AG04449 (cell line): ENCODE data around the gene PRDM2.
A peak's percentile ranks its signal among the peaks of the same experiment; 100 is the strongest.

Experiments
- CTCF ChIA-PET: fragments of 350-600 bp; formaldehyde crosslinking; extraction: SDS; loops from one replicate; lab custom pipeline; 2021; ENCODE audit warnings: antibody characterized with exemption; lab: Yijun Ruan, JAX
- POLR2A ChIA-PET: fragments of 400-600, 350-600 bp; formaldehyde crosslinking; extraction: SDS; loops from one replicate; lab custom pipeline; 2020; ENCODE audit warnings: antibody characterized with exemption, inconsistent platforms; lab: Yijun Ruan, JAX
- DNase-seq: peaks from one replicate; pipeline ENCODE4 v3.0.0-alpha.2; 2010; ENCODE audit warnings: low read depth, low spot score
- H3K4me3 ChIP-seq: 2 replicates; pipeline ENCODE4 v1.5.1; 2011; ENCODE audit warnings: low read depth, mild to moderate bottlenecking, control low read depth, low read length
- TF ChIP-seq, protein P1 (sequence below): IDR thresholded peaks from one replicate; pipeline ENCODE4 v1.5.1; 2011; ENCODE audit warnings: mild to moderate bottlenecking, moderate library complexity, low read length, control low read depth, inconsistent platforms; ENCODE audit not compliant: insufficient read depth; ENCODE audit errors: missing control alignments

The PRDM2 gene

DNA sequence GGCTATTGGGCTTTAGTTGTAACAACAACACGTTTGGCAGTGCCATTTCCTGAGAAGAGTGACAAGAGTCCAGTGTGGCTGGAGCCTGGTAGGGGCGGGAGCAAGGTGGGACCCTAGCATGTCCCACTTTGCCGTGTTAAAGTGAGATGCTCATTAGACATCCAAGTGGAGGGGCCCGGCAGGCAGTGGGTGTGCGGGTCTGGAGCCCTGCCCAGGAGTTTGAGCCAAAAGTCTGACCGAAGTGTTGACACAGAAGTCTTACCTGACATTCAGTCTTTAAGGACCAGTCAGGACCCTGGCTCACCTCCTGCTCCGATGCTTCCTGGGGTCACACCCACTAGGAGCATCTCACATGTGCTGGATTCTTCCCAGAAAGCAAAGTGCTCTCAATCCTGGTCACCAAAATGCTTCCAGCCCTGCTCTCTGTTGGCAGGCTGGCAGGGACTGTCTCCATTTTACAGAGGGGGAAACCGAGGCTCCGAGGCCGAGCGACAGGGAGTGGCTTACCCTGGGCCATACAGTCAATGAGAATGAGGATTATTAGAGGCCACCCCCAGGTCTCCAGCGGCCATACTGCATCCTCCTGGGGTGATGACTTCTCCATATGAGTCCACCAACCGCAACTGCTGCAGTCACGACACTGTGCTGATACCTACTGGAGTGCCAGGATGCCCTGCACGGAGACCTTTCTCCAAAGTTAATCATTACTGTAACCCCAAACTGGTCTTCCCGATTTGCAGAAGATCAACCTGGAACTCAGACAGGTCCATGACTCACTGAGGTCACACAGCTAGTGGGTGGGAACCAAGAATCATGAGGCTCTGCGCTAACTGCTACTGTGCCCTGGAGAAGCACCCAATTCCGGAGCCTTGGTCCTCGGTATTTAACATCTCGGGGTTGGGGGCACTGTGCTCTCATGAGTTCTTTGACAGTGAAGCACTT is 112.7 kb downstream of the PRDM2 start:
- TF ChIP-seq, protein P1, sequence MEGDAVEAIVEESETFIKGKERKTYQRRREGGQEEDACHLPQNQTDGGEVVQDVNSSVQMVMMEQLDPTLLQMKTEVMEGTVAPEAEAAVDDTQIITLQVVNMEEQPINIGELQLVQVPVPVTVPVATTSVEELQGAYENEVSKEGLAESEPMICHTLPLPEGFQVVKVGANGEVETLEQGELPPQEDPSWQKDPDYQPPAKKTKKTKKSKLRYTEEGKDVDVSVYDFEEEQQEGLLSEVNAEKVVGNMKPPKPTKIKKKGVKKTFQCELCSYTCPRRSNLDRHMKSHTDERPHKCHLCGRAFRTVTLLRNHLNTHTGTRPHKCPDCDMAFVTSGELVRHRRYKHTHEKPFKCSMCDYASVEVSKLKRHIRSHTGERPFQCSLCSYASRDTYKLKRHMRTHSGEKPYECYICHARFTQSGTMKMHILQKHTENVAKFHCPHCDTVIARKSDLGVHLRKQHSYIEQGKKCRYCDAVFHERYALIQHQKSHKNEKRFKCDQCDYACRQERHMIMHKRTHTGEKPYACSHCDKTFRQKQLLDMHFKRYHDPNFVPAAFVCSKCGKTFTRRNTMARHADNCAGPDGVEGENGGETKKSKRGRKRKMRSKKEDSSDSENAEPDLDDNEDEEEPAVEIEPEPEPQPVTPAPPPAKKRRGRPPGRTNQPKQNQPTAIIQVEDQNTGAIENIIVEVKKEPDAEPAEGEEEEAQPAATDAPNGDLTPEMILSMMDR: no peak
- DNase-seq: no peak
- ChIA-PET POLR2A (no interaction called here), CTCF (interaction anchor here (1.1 to 2.5 kb wide), 11 partner anchors 13 to 147 kb away, joined by 3 to 10 read pairs (median 7); partner anchors contain the start of gene PRDM2)
- H3K4me3 ChIP-seq: no peak overlapping the region

DNA sequence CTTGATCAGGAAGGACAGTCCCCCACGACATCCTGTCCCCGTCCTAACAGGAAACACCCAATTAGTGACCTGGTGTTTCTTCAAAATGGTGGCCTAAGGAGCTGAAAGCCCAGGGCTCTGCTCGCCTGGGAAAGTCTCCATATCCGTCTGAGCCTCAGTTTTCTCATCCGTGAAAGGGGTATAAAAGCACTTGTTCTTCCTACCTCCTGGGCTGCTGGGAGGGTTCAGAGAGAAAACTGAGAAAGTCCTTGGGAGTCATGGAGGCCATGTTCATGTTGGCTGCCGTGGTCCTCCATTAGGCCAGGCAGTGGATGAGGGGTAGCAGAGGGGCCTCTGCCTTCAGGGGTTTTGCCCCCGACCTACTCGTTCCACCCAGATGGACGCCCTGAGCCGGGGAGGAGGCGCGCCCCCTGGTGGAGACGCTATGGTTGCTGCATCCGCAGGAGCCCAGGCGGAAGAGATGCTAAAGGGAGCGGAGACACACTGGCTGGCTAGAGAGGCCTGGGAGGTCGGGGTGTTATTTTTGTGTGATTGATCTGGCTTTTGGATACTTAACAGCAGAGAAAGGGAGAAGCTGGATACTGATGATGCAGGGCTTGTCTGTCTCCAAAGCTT is 113.5 kb downstream of the PRDM2 start:
- DNase-seq: no peak
- CTCF ChIA-PET: interaction anchor here (0.7 to 2.5 kb wide), 18 partner anchors 11 to 150 kb away, joined by 3 to 10 read pairs (median 4); partner anchors contain the start of gene PRDM2
- TF ChIP-seq, protein P1: peak; percentile 85
- no peak overlapping the region for H3K4me3 ChIP-seq
- POLR2A ChIA-PET: no interaction called here

DNA sequence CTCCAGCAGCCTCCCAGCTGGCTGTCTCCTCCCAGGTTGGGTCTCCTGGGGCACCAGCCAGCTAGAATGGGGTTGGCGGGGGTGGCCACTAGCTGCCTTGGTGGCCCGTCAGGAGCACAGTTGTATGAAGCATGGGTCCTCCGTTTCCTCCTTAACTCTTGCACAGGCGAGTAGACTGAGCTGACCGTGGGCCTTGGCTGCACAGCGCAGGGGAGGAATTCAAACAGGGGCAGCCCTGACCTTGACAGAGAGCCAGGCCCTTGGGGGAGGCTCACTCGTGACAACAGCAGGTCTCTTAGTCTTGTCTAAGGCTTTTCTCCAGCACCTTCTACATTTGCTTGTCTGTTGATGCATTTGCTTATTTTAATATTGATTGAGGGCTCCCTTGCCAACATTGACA is 114.1 kb downstream of the PRDM2 start:
- no peak for DNase-seq
- no peak overlapping the region for H3K4me3 ChIP-seq
- POLR2A ChIA-PET: no interaction called here

DNA sequence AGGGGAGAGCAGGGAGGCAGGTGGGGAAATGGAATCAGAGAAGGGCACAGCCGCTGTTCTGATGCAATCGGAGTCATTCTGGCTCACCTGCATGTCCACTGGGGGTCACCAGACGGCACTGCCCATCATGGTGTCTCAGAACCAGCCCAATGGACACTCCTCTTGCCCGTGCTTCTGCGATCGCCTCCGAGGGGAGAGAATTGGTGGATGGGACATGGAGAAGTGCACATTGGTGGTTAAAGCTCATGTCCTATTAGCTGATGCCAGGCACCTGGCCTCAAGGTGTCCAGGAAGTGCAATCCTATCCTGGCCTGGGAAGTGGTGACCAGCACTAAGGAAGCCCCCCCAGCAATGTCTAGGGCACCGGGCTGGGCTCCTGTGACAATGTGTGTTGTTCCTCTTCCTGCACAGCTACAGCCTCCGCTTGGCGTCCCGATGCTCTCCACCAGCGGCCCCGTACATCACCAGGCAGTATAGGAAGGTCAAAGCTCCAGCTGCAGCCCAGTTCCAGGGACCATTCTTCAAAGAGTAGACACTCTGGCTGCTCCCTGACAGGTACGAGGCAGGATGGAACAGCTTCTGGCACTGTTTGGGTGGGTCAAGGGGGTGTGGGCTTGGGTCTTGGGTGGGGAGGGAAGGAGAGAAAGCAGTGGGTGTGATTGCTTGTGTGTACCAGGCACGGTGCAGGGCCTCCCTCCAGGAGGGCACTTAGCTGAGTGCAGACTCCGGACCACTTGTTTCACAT is 116.2 kb downstream of the PRDM2 start:
- ChIA-PET POLR2A (no interaction called here), CTCF (interaction anchor here (2.7 kb wide), 1 partner anchor 150 kb away, joined by 17 read pairs; no protein-coding TSS in a partner anchor)
- no peak overlapping the region for H3K4me3 ChIP-seq
- TF ChIP-seq, protein P1: no peak
- no peak for DNase-seq

More for the DNA sequence above, 114.1 kb downstream of the PRDM2 start:
- TF ChIP-seq, protein P1: no peak
- CTCF ChIA-PET: interaction anchor here (0.7 to 2.5 kb wide), 17 partner anchors 11 to 151 kb away, joined by 3 to 10 read pairs (median 4); partner anchors contain the start of gene PRDM2

DNA sequence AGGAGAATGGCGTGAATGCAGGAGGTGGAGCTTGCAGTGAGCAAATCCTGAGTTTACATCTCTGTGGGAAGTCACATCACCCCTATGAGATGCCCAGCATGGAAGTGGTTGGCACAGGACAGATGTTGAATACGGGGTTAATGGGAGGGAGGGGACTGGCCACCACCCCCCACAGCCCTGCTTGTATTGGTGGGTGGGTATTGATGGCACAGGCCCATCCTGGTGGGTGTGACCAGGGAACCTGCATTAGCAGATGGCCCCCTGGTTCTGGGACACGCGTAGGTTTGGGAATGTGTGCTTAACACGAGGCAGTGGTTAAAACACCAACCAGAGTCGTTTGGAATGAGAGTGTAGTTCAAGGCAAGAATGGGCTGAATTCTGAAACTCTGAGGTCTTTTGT is 117.9 kb downstream of the PRDM2 start:
- ChIA-PET CTCF (no interaction called here), POLR2A (no interaction called here)
- no peak for DNase-seq
- H3K4me3 ChIP-seq: no peak overlapping the region
- TF ChIP-seq, protein P1: no peak
